ENCODE results near the gene TPTE2.
"Not testable (repeated sequence)": the region's sequence is repeated elsewhere in the genome, so short reads cannot be mapped to it uniquely, and the experiment has no call there.

GRCh38 chr13:19422236-19422635, 139.1 kb downstream of the TPTE2 start:
- TF ChIP-seq CTCF, POLR2A, POLR2AphosphoS5 (IDR thresholded peaks at IDR 0.05): not testable (repeated sequence)
